Dermis blood vessel endothelial cell (primary cell): ENCODE results near the gene TRMT13. TPM values are rescaled to one million over a fixed set of nuclear protein-coding genes. Genes with fewer than 3 reads are reported as not detected.
"Not testable (repeated sequence)": the region's sequence is repeated elsewhere in the genome, so short reads cannot be mapped to it uniquely, and the experiment has no call there.

ENCODE experiments used
- DNase-seq: peaks from one replicate; pipeline ENCODE4 v3.0.0; 2010
- total RNA-seq: library from RNA; depleted of rRNA; stranded (reverse); fragments of >200 nt; gene quantifications from 2 replicates; pipeline ENCODE4 v1.2.3, GENCODE V29; 2014

Gene TRMT13
- total RNA-seq, 1 donor from 2014 or later = 8.0 TPM

- no peak for DNase-seq
Measured at GRCh38 chr1:100164216-100164615, 31.3 kb downstream of the TRMT13 start.

- DNase-seq = no peak
Measured at GRCh38 chr1:100164702-100165101, 31.7 kb downstream of the TRMT13 start.

DNA sequence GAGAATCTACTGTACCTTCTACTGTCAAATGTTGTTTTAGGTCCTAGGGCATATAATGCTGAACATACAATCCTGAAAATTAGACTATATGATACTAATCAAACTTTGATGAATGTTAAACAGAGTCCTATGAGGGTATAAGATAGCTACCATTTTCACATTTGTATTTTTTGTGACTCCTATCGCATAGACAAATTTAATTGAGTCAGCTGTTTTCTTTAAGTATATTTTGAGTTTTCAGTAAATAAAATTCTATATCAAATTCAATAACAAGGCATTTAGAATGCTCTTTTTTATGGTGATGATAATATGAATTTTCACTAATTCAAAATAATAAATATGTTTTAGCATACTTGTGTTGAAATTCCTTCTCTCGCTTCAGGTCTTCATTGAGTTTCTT, 35.1 kb downstream of the TRMT13 start:
- DNase-seq = no peak

DNA sequence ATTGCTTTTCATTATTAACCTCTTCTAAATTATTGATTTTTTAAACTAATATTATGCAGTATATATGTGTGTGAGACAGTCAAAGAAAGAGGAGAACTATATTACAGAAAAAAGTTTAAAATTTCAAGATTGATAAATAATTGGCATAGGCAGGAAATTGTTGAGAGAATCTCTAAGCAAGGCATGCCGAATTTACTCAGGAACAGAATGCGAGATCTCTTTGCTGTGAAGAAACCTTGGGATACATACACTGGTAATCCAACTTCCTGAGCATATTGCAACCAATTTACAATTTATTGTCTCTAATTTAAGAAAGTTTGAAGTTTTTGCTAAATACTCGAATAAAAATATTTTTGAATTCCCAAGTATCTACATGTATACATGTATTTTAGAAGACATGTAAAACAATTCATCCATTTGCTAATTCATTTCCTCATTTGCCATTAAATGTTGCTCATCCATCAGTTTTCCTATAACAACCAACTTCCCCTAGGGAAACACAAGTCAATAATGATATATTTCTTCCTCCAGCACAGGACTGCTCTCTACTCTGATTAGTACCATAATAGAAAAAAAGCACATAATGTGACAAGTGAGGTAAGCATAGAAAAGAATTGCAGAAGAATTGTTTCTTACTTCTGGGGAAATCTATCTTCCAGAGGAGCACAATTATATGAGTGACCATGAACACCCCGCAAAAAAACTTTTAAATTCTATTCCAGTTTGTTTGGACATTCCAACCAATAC, 44.5 kb downstream of the TRMT13 start:
- no peak for DNase-seq

DNA sequence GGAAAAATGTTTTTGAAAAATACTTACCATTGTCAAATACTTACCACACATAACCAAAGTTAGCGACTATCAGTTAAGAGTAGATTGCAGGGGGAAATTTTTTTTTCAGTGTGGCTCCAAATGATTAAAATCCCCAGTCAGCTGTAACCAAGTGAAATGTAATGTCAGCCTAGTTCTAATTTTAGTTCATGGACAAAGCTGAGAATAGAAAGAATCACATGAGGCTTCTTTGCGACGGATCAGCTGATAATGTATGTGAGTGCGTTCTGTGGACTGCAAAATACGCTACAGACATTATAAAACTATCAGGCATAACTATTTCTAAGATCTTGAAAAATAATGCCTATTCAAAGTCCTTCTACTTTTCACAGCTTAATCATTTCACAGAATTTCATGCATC, 45.1 kb downstream of the TRMT13 start, which contains the start of gene LRRC39:
TSS of gene LRRC39 (minus strand) at position 166 of the 400 bp plus-strand sequence. CDS start 9,740 bp downstream, outside the sequence.
- no peak for DNase-seq

GRCh38 chr1:100183370-100183769, 50.4 kb downstream of the TRMT13 start:
- DNase-seq = no peak

GRCh38 chr1:100184536-100184935, 51.6 kb downstream of the TRMT13 start:
- no peak for DNase-seq

- no peak for DNase-seq
Measured at GRCh38 chr1:100187912-100188311, 54.9 kb downstream of the TRMT13 start.

GRCh38 chr1:100188617-100189016, 55.7 kb downstream of the TRMT13 start:
- DNase-seq = no peak

DNA sequence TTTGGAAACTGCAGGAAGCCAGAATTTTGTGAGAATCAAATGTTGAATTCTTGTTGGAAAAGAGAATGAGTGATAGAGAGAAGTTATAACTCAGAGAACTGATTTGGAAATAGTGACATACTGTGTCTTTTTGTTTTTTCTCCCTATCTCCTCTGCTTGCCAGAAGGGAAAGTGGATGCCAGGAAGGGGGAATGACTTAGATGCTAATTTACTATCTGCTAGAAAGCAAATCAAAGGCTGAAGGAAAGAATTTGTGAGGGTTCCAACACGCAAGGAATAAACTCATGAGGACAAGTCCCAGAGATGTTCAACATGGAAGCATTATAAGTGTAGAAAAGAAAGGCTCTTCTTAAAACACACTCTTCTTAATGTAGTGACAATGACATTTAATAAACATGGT, 65.6 kb downstream of the TRMT13 start:
- DNase-seq = no peak

- DNase-seq = not testable (repeated sequence)
Measured at GRCh38 chr1:100200060-100200459, 67.1 kb downstream of the TRMT13 start.

Other genes with a start within 250 kb of the TRMT13 start
- gene SLC35A3, start 163.2 kb upstream of the TRMT13 start, total RNA-seq = 24.7 and 31.8 TPM in 2 replicates
- 3.2 and 5.9 TPM in 2 replicates for gene SASS6, start 233 bp upstream of the TRMT13 start, total RNA-seq
- gene LRRC39, start 45.1 kb downstream of the TRMT13 start, total RNA-seq = 0.09 TPM in 1 of 2 replicates, not detected in the other
- gene DBT, start 116.7 kb downstream of the TRMT13 start, total RNA-seq = 5.4 and 9.9 TPM in 2 replicates
- 41.0 and 48.7 TPM in 2 replicates for gene RTCA, start 133.1 kb downstream of the TRMT13 start, total RNA-seq
- 13.1 and 20.6 TPM in 2 replicates for gene CDC14A, start 219.3 kb downstream of the TRMT13 start, total RNA-seq